A549 (cell line): ENCODE results near the gene ESD. TPM values are rescaled to one million over a fixed set of nuclear protein-coding genes. Genes with fewer than 3 reads are reported as not detected.

Experiments used
- ATAC-seq, 2 experiments: fragments of 200-7000 bp in 1 of 2; fragments of >200 bp in 1 of 2; cut with Nextera tagmentation in 1 of 2; cut with Tn5 transposase in 1 of 2; 3 replicates each; pipeline versions ENCODE4 v1.8.0 to v1.9.1; 2018 to 2020; ENCODE audit warnings: mild to moderate bottlenecking in 1 of 2, moderate library complexity in 1 of 2
- CTCF ChIA-PET: fragments of 300-600 bp; sonication (Branson Sonifier 250); formaldehyde crosslinking; extraction: SDS; loops from one replicate; lab custom pipeline; 2021; ENCODE audit warnings: antibody characterized with exemption, inconsistent platforms; lab: Yijun Ruan, JAX
- POLR2A ChIA-PET: fragments of 350-600 bp; formaldehyde crosslinking; extraction: SDS; loops from one replicate; lab custom pipeline; 2021; ENCODE audit warnings: antibody characterized with exemption, inconsistent platforms; lab: Yijun Ruan, JAX
- DNase-seq, 2 experiments: peaks; one replicate each; pipeline versions ENCODE4 v3.0.0 to v3.0.0-alpha.2; 2011 to 2016; ENCODE audit warnings: low read depth in 1 of 2, low spot score in 1 of 2
- FAIRE-seq: peaks from 2 replicates; lab custom pipeline; 2011; peaks lifted over from hg19 to GRCh38; lab: Jason Lieb, UNC
- H3K27ac ChIP-seq, 2 experiments: fragments of >200 bp; sonication (Bioruptor Twin); formaldehyde crosslinking; 3 replicates each; pipeline ENCODE4 v1.5.1; 2016 to 2017
- H3K4me1 ChIP-seq: fragments of >200 bp; sonication (Bioruptor Twin); formaldehyde crosslinking; 3 replicates; pipeline ENCODE4 v1.6.1; 2016
- H3K4me2 ChIP-seq: fragments of >200 bp; sonication (Bioruptor Twin); formaldehyde crosslinking; 3 replicates; pipeline ENCODE4 v1.6.1; 2016
- H3K4me3 ChIP-seq: fragments of >200 bp; sonication (Bioruptor Twin); formaldehyde crosslinking; 3 replicates; pipeline ENCODE4 v1.5.1; 2016
- H3K9me3 ChIP-seq: fragments of >200 bp; sonication (Bioruptor Twin); formaldehyde crosslinking; 3 replicates; pipeline ENCODE4 v1.6.1; 2016
- ATOH8 ChIP-seq: fragments of 250-450 bp; sonication (Bioruptor Pico); IDR thresholded peaks from 2 replicates; pipeline ENCODE4 v1.5.0; 2020; ENCODE audit warnings: low read depth, mild to moderate bottlenecking, moderate library complexity
- BCL3 ChIP-seq: fragments of >200 bp; sonication (Bioruptor Twin); formaldehyde crosslinking; IDR thresholded peaks from 3 replicates; pipeline ENCODE4 v1.6.1; 2016
- BHLHE40 ChIP-seq: IDR thresholded peaks from 2 replicates; pipeline ENCODE4 v1.6.1; 2012; ENCODE audit warnings: low read depth, low read length, inconsistent platforms
- CHD2 ChIP-seq: fragments of 150-350 bp; IDR thresholded peaks from 2 replicates; pipeline ENCODE4 v1.6.1; 2014; ENCODE audit warnings: low read length; ENCODE audit not compliant: partially characterized antibody
- E2F6 ChIP-seq: IDR thresholded peaks from 2 replicates; pipeline ENCODE4 v1.6.1; 2012; ENCODE audit warnings: low read depth, borderline replicate concordance
- ELK1 ChIP-seq: fragments of 150-350 bp; IDR thresholded peaks from 2 replicates; pipeline ENCODE4 v1.6.1; 2014; ENCODE audit warnings: low read depth, mild to moderate bottlenecking, low read length
- ESRRA ChIP-seq: fragments of 150-350 bp; IDR thresholded peaks from 2 replicates; pipeline ENCODE4 v1.6.1; 2014; ENCODE audit warnings: mild to moderate bottlenecking, low read length, borderline replicate concordance
- FOXS1 ChIP-seq: fragments of 250-450 bp; sonication (Bioruptor Pico); IDR thresholded peaks from 2 replicates; pipeline ENCODE4 v1.5.0; 2020; ENCODE audit warnings: mild to moderate bottlenecking, moderate library complexity
- GATA3 ChIP-seq: IDR thresholded peaks from 2 replicates; pipeline ENCODE4 v1.6.1; 2012; ENCODE audit warnings: borderline replicate concordance
- HOXA7 ChIP-seq: fragments of 250-450 bp; sonication (Bioruptor Pico); IDR thresholded peaks from 2 replicates; pipeline ENCODE4 v1.5.0; 2020; ENCODE audit warnings: mild to moderate bottlenecking, moderate library complexity
- HOXB5 ChIP-seq: fragments of 250-450 bp; sonication (Bioruptor Pico); IDR thresholded peaks from 2 replicates; pipeline ENCODE4 v1.5.0; 2020; ENCODE audit warnings: mild to moderate bottlenecking, moderate library complexity
- JUNB ChIP-seq: fragments of >200 bp; sonication (Bioruptor Twin); formaldehyde crosslinking; IDR thresholded peaks from 2 replicates; pipeline ENCODE4 v1.6.1; 2016
- KDM1A ChIP-seq: fragments of 200-600 bp; sonication (generic); IDR thresholded peaks from 2 replicates; pipeline ENCODE4 v1.6.1; 2016; ENCODE audit warnings: low read depth, mild to moderate bottlenecking
- MAZ ChIP-seq: fragments of 150-350 bp; IDR thresholded peaks from 2 replicates; pipeline ENCODE4 v1.6.1; 2014; ENCODE audit warnings: antibody characterized with exemption, low read depth, low read length, borderline replicate concordance
- NPAS2 ChIP-seq: fragments of 250-450 bp; sonication (Bioruptor Pico); IDR thresholded peaks from 2 replicates; pipeline ENCODE4 v1.8.0; 2022; ENCODE audit warnings: mild to moderate bottlenecking, moderate library complexity, borderline replicate concordance
- NR3C1 ChIP-seq: fragments of >200 bp; sonication (Bioruptor Twin); formaldehyde crosslinking; IDR thresholded peaks from 3 replicates; pipeline ENCODE4 v1.6.1; 2017
- PBX3 ChIP-seq: IDR thresholded peaks from 2 replicates; pipeline ENCODE4 v1.6.1; 2012
- POLR2A ChIP-seq: IDR thresholded peaks from 2 replicates; pipeline ENCODE4 v1.6.1; 2012; ENCODE audit warnings: mild to moderate bottlenecking, low read length
- RARB ChIP-seq: fragments of 250-450 bp; sonication (Bioruptor Pico); IDR thresholded peaks from 2 replicates; pipeline ENCODE4 v1.8.0; 2021; ENCODE audit warnings: mild to moderate bottlenecking, moderate library complexity
- REST ChIP-seq: fragments of 200-600 bp; sonication (generic); IDR thresholded peaks from 2 replicates; pipeline ENCODE4 v1.6.1; 2016; ENCODE audit warnings: antibody characterized with exemption, mild to moderate bottlenecking, moderate library complexity
- RFX5 ChIP-seq: fragments of 450-650 bp; IDR thresholded peaks from 2 replicates; pipeline ENCODE4 v1.7.1; 2014; ENCODE audit warnings: antibody characterized with exemption, mild to moderate bottlenecking, moderate library complexity
- SMC3 ChIP-seq: fragments of >200 bp; sonication (Bioruptor Twin); formaldehyde crosslinking; IDR thresholded peaks from 3 replicates; pipeline ENCODE4 v1.6.1; 2018; ENCODE audit warnings: inconsistent platforms
- TP53 ChIP-seq: fragments of 250-450 bp; sonication (Bioruptor Pico); IDR thresholded peaks from 2 replicates; pipeline ENCODE4 v1.5.0; 2021; ENCODE audit warnings: mild to moderate bottlenecking, moderate library complexity
- ZC3H11A ChIP-seq: fragments of 450-650 bp; IDR thresholded peaks from 2 replicates; pipeline ENCODE4 v1.6.1; 2014; ENCODE audit warnings: antibody characterized with exemption, mild to moderate bottlenecking
- ZFP36 ChIP-seq: fragments of 450-650 bp; IDR thresholded peaks from 2 replicates; pipeline ENCODE4 v1.6.1; 2014; ENCODE audit warnings: borderline replicate concordance; ENCODE audit not compliant: partially characterized antibody
- ZSCAN20 ChIP-seq: fragments of 250-450 bp; sonication (Bioruptor Pico); IDR thresholded peaks from 2 replicates; pipeline ENCODE4 v1.8.0; 2022; ENCODE audit warnings: mild to moderate bottlenecking, moderate library complexity
- WGBS: methylation state at CpG from one replicate; pipeline ENCODE4 v1.1.6; 2017; ENCODE audit errors: missing lambda C conversion rate; 5-methylcytosine and 5-hydroxymethylcytosine counted together
- polyA plus RNA-seq, 4 experiments: library from polyadenylated mRNA; depleted of rRNA in 3 of 4; stranded (reverse); fragments of >200 nt; fragmentation: RNase III in 1 of 4; extraction: RNeasy Plus Mini Kit Qiagen cat#74134 plus additional on column Dnase treatment in 1 of 4; gene quantifications; 2 replicates in 3 of 4; 3 replicates in 1 of 4; pipeline ENCODE4 v1.2.3, GENCODE V29; 2011 to 2017

Gene ESD
- polyA plus RNA-seq, 2 of the 4 experiments (the other 2 are of a cell fraction) = 107 to 122 TPM

- 97% methylated on average over 4 of the region's 4 CpGs for WGBS
- no peak overlapping the region for H3K27ac ChIP-seq
- TF ChIP-seq NR3C1 = no peak
- no peak for TF ChIP-seq ZSCAN20 (CRISPR knock-in tag)
- no peak for TF ChIP-seq ELK1
- TF ChIP-seq ATOH8 (CRISPR knock-in tag) = no peak
- TF ChIP-seq FOXS1 (CRISPR knock-in tag) = no peak
- TF ChIP-seq PBX3 = no peak
- TF ChIP-seq RARB = no peak
- no peak for TF ChIP-seq ZFP36
- no peak for TF ChIP-seq HOXB5 (CRISPR knock-in tag)
- TF ChIP-seq GATA3 = no peak
- no peak for TF ChIP-seq HOXA7
- no peak for TF ChIP-seq REST
- no peak for TF ChIP-seq JUNB
- ChIA-PET POLR2A (no interaction called here), CTCF (interaction anchor here (1.4 kb wide), 1 partner anchor 27 kb away, joined by 3 read pairs; no protein-coding TSS in a partner anchor)
- H3K4me2 ChIP-seq = no peak overlapping the region
- DNase-seq = no peak
- FAIRE-seq = no peak
- no peak for ATAC-seq
- H3K9me3 ChIP-seq = no peaks in the 10 kb centered on the region
- H3K4me3 ChIP-seq = no peak overlapping the region
- no peaks in the 10 kb centered on the region for H3K4me1 ChIP-seq
Measured at GRCh38 chr13:46748300-46748699, 48.7 kb downstream of the ESD start.

- Histone ChIP-seq H3K4me3 (no peak overlapping the region), H3K4me2 (no peak overlapping the region), H3K27ac (no peak overlapping the region), H3K9me3 (no peaks in the 10 kb centered on the region), H3K4me1 (no peaks in the 10 kb centered on the region)
- 96% methylated on average over 8 of the region's 8 CpGs for WGBS
- ChIA-PET CTCF (interaction anchor here (1.4 kb wide), 1 partner anchor 26 kb away, joined by 3 read pairs; no protein-coding TSS in a partner anchor), POLR2A (no interaction called here)
- DNase-seq (no peak), FAIRE-seq (no peak), ATAC-seq (no peak)
- TF ChIP-seq RARB (no peak), BCL3 (no peak), KDM1A (no peak), E2F6 (no peak), POLR2A (no peak), PBX3 (no peak), SMC3 (no peak), MAZ (no peak), ZC3H11A (no peak), ESRRA (no peak), BHLHE40 (no peak), NPAS2 (CRISPR knock-in tag) (no peak), TP53 (no peak), CHD2 (no peak), RFX5 (no peak)
Measured at GRCh38 chr13:46747031-46747820, 49.7 kb downstream of the ESD start.
